ENCODE results near the gene THRB. TPM values are rescaled to one million over a fixed set of nuclear protein-coding genes. Genes with fewer than 3 reads are reported as not detected.
A peak's percentile ranks its signal among the peaks of the same experiment; 100 is the strongest.

THRB gene
- total RNA-seq, 2 donors from 2014 or later, result 1.2 TPM; not detected in 1

- H3K27ac Mint-ChIP-seq, result no peak overlapping the region
- H3K4me1 Mint-ChIP-seq, result no peaks in the 10 kb centered on the region
- ATAC-seq, result peak; percentile 70
- H3K36me3 Mint-ChIP-seq (ENCODE audit: low read depth), result no peaks in the 10 kb centered on the region
- H3K9me3 ChIP-seq (ENCODE audit: control insufficient read depth, low read length, poor library complexity, severe bottlenecking), result no peaks in the 10 kb centered on the region
- H3K4me3 Mint-ChIP-seq, result no peak overlapping the region
- peak in 1 of 3 donors; percentile 12 for DNase-seq
- H3K27me3 Mint-ChIP-seq, result peaks cover 28% of the 10 kb centered on the region
These were observed 256.5 kb downstream of the THRB start for GRCh38 chr3:24237971-24238706.

- no peak overlapping the region for H3K27ac Mint-ChIP-seq
- no peak for DNase-seq
- no peak overlapping the region for H3K4me3 Mint-ChIP-seq
- ATAC-seq, result no peak
- no peaks in the 10 kb centered on the region for H3K4me1 Mint-ChIP-seq
- H3K9me3 ChIP-seq (ENCODE audit: control insufficient read depth, low read length, poor library complexity, severe bottlenecking), result no peaks in the 10 kb centered on the region
- H3K27me3 Mint-ChIP-seq, result peaks cover 31% of the 10 kb centered on the region
- H3K36me3 Mint-ChIP-seq (ENCODE audit: low read depth), result no peaks in the 10 kb centered on the region
These were observed 259.5 kb downstream of the THRB start for GRCh38 chr3:24235121-24235520.

DNA sequence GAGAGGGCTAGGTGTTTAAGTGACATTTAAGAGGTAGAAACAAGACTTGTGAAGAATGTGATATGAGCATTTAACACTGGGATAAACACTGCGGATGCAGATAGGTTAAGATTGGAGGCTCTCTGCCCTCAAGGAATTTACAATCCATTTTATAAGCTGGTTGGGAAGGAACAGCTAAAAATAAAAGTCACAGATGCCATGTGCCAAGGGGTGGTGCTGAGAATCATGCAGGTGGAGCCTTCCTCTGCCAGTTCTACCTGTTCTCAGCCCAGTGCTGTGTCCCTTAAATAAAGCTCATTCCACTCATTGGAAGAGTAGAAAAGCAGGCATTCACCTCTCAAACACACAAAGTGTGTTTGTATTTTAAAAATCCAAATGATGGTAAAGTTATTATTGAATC, 261.9 kb downstream of the THRB start:
- H3K9me3 ChIP-seq (ENCODE audit: control insufficient read depth, low read length, poor library complexity, severe bottlenecking), result no peaks in the 10 kb centered on the region
- ATAC-seq, result no peak
- no peak overlapping the region for H3K4me3 Mint-ChIP-seq
- H3K4me1 Mint-ChIP-seq, result no peaks in the 10 kb centered on the region
- H3K27me3 Mint-ChIP-seq, result peaks cover 32% of the 10 kb centered on the region
- DNase-seq, result no peak
- no peak overlapping the region for H3K27ac Mint-ChIP-seq
- no peaks in the 10 kb centered on the region for H3K36me3 Mint-ChIP-seq (ENCODE audit: low read depth)

DNA sequence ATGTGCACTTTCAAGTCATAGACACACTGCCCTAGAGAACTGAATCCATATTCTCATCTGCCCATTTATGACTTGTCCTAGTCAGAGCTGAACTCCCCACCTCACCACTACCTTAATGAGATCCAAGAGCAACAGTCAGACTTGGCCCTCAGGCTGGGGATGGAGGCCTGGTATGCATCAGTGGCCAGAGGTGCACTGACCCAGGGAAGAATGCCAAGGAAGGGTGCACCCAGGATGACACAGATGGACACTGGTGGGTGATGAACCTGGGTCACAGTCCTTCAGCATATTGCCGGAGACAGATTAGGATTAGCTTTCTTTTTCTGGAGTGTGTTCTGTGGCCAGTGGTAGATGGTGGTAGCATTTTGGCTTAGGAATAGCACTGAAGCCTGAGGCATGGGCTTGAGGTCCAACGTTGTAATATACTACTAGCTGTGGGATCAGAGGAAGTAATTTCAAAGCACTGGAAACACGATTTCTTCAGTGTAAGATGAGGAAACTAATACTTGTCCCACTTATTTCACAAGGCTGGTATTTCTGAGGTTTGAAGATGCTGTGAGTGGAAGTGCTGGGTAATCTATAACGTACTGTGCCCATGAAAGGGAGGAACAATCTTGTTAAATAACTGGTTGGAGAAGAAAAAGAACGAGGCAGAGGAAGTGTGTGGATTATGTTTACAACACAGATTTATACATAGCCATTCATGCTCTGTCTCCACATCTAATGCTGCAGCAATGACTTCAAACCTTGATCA, 265.0 kb downstream of the THRB start:
- H3K27me3 Mint-ChIP-seq, result peaks cover 18% of the 10 kb centered on the region
- no peak for ATAC-seq
- H3K27ac Mint-ChIP-seq, result no peak overlapping the region

DNA sequence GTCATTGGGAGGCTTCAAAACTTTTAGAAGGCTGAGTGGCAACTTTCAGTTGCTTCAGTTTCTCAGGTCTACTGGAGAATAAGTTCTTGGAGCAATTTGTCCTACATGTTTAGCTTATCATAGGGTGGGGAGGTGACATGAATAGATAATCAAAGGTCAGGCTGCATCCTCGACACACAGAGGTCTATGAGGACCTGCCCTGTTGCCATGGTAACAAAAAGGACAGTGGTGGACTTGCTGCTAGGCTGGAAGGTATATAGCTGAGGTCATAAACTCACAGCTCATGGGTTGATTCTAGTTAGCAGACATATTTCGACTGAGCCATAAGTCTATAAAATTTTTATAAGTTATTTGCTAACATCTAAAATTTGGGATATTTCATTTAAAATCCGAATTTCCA, 267.0 kb downstream of the THRB start:
- H3K27me3 Mint-ChIP-seq, result peaks cover 7% of the 10 kb centered on the region
- no peak overlapping the region for H3K27ac Mint-ChIP-seq
- no peak for ATAC-seq
- no peak overlapping the region for H3K4me3 Mint-ChIP-seq
- no peaks in the 10 kb centered on the region for H3K4me1 Mint-ChIP-seq
- no peaks in the 10 kb centered on the region for H3K36me3 Mint-ChIP-seq (ENCODE audit: low read depth)
- no peak for DNase-seq
- H3K9me3 ChIP-seq (ENCODE audit: control insufficient read depth, low read length, poor library complexity, severe bottlenecking), result no peaks in the 10 kb centered on the region

More for the DNA sequence above, 265.0 kb downstream of the THRB start:
- Mint-ChIP-seq H3K4me3 (no peak overlapping the region), H3K36me3 (ENCODE audit: low read depth) (no peaks in the 10 kb centered on the region), H3K4me1 (no peaks in the 10 kb centered on the region)
- no peaks in the 10 kb centered on the region for H3K9me3 ChIP-seq (ENCODE audit: control insufficient read depth, low read length, poor library complexity, severe bottlenecking)
- DNase-seq, result no peak

DNA sequence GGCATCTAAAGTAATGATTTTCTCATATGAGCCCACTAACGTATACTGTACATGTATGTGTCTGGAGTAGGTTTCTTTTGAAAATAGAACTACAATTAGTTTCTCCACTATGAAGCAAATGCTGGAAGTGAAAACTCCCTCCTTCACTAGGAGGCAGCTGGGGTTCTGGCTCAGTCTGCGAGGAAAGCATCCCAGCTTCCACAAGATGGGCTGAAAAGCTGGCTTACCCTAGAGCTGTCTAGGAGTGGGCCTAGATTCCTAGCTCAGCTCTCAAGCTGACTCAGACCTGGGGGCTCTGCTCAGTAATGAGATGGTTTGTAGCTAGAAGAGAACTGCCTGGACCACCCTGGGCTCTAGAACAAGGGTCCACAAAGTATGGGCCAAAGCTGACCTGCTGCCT, 268.3 kb downstream of the THRB start:
- Mint-ChIP-seq H3K27me3 (peaks cover 20% of the 10 kb centered on the region), H3K36me3 (ENCODE audit: low read depth) (no peaks in the 10 kb centered on the region), H3K4me3 (no peak overlapping the region), H3K4me1 (no peaks in the 10 kb centered on the region), H3K27ac (no peak overlapping the region)
- ATAC-seq (no peak), DNase-seq (no peak)
- H3K9me3 ChIP-seq (ENCODE audit: control insufficient read depth, low read length, poor library complexity, severe bottlenecking), result no peaks in the 10 kb centered on the region

DNA sequence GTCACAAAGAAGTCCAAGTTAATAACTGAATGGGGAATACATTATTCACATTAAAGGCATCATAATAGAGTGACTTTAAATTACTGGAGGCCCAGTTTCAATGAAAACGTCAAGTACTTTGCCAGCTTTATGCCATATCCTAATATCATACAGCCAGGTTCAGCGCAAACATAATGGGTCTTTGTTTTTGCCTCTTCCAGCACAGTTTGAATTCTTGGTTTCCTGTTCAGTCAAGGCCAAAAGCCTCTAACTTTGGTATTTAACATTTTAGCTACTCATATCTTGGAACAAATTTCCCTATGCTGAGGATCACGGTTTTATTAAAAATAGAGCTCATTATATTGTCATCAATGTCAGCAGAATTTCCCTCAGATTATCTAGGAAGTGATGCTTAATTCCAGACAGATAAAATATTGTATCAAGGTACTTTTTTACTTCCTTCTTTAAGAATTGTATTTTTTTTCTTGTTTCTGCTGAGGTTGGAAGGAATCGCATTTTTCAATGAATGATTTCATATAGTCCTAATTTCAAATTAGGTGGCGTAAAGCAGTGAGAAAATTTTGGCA, 269.2 kb downstream of the THRB start:
- H3K9me3 ChIP-seq (ENCODE audit: control insufficient read depth, low read length, poor library complexity, severe bottlenecking), result no peaks in the 10 kb centered on the region
- Mint-ChIP-seq H3K4me3 (no peak overlapping the region), H3K4me1 (no peaks in the 10 kb centered on the region), H3K36me3 (ENCODE audit: low read depth) (no peaks in the 10 kb centered on the region), H3K27ac (no peak overlapping the region), H3K27me3 (peaks cover 27% of the 10 kb centered on the region)
- no peak for ATAC-seq
- DNase-seq, result no peak

DNA sequence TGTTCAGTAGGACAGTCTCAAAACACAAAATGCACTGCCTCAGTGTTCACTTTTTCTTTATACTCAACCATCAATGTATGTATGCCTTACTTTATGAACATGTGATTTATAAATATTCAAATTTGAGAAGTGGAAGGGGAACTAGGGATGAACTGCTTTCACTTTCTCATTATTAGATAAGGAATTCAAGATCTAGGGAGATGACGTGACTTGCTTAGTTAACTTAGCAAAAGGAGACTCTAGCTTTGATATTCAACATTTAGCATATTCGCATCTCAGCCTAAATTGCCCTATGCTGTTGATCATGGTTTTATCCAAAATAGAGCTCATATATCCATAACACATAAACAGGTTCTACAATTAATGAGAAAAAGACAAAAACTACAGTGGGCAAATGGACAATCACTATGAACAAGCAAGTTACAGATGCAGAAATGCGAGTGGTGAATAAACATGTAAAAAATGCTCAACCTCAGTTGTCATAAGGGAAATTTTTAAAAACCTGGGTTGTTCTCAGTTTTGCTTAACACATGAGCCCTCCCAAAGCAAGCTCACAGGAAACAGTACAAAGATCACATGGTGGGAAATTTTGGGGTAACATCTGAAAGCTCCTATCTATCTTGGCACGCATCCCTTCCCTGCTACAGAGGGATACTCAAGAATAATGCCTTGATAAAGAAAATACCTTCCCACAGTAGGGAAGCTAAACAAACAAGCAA, 269.8 kb downstream of the THRB start:
- DNase-seq (no peak), ATAC-seq (no peak)
- H3K9me3 ChIP-seq (ENCODE audit: control insufficient read depth, low read length, poor library complexity, severe bottlenecking), result no peaks in the 10 kb centered on the region
- H3K4me1 Mint-ChIP-seq, result no peaks in the 10 kb centered on the region
- no peaks in the 10 kb centered on the region for H3K36me3 Mint-ChIP-seq (ENCODE audit: low read depth)
- H3K27me3 Mint-ChIP-seq, result peaks cover 30% of the 10 kb centered on the region
- no peak overlapping the region for H3K4me3 Mint-ChIP-seq
- H3K27ac Mint-ChIP-seq, result no peak overlapping the region

DNA sequence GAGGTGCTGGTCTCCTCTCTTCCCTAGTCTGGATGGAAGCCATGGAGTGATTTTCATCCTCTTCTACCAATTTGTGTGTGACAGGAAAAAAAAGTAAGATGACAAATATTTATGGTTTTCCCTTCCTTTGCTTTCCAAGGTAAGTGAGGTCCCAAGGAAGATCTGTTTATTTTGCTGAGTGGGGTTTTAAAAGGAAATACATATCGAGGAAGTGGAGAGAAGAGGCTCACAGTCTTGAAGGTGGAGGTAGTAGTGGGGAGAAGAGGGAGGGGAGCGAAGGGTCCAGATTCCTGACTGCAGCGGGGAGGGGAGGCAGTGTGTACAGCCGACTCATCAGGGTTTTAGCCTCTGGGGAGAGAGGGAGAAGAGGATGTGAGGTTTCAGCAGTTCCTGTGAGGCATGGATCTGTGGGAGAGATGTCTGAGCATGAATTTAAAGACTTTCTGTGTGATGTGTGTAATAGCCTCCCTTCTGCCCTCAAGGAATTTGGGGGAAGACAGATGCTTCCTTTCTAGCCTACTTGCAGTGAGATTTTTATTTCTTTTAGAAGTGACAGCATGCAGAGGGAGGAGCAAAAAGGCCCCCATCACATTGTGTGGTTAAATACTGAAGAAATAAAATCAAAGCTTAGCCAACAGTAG, 272.4 kb downstream of the THRB start:
- Mint-ChIP-seq H3K27ac (no peak overlapping the region), H3K4me1 (no peaks in the 10 kb centered on the region), H3K36me3 (ENCODE audit: low read depth) (no peaks in the 10 kb centered on the region), H3K4me3 (no peak overlapping the region), H3K27me3 (peaks cover 31% of the 10 kb centered on the region)
- ATAC-seq (no peak), DNase-seq (no peak)
- H3K9me3 ChIP-seq (ENCODE audit: control insufficient read depth, low read length, poor library complexity, severe bottlenecking), result no peaks in the 10 kb centered on the region

DNA sequence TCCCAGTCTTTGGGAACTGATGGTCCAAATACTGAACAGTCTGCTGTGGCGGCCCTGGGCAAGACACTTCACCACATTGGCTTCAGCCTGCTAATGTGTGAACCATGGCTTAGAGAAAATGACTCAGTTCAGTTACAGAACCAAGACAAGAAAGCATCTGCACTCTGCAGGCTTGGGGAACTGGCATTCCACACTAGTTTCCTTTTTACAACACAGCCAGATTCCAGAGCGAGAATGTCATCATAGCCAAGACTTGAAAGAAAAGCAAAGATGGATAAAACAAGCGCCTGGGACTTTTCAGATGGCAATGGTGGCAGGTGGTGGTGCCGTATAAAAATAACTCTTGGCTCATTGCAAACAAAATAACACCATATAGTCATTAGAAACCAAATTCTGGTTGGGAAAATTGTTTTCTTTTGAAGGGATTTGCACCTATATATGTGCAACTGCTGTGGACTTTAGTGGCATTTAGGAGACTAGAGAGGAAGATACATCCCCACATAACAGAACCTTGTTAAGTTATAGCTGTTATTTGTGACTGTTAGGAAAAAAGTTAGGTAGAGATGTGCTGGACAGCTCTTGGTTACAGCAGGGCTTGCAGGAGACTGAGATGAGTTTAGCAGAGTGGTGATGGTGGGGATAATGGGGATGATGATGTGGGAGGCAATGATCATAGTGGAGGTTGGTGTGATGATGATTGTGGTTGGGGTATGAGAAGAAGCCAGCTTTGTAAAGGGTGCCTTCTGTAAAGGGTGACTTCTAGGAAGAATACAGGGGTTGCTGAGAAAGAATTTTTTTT, 273.6 kb downstream of the THRB start:
- Mint-ChIP-seq H3K27me3 (peaks cover 31% of the 10 kb centered on the region), H3K4me1 (no peaks in the 10 kb centered on the region), H3K36me3 (ENCODE audit: low read depth) (no peaks in the 10 kb centered on the region), H3K4me3 (no peak overlapping the region), H3K27ac (no peak overlapping the region)
- no peak for ATAC-seq
- DNase-seq, result no peak
- no peaks in the 10 kb centered on the region for H3K9me3 ChIP-seq (ENCODE audit: control insufficient read depth, low read length, poor library complexity, severe bottlenecking)

DNA sequence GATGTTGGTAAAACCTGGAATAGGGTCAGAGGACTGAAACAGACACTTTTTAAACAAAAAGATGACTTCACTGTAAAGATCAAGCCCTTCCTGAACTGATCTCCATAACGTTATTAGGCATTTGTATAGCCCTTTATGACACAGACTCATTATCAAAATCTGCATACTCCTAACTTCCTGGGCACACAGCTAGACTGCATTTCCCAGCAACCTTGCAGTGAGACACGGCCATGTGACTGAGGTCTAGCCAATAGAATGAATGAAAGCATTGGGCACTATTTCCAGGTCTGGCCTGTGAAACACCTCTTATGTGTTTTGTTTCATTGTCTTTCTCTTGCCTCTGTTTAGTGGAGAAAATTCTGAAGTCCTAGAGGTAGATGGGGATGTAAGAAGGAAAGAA, 279.1 kb downstream of the THRB start:
- H3K4me1 Mint-ChIP-seq, result no peaks in the 10 kb centered on the region
- ATAC-seq (no peak), DNase-seq (no peak)
- H3K27me3 Mint-ChIP-seq, result peaks cover 17% of the 10 kb centered on the region
- H3K9me3 ChIP-seq (ENCODE audit: control insufficient read depth, low read length, poor library complexity, severe bottlenecking), result no peaks in the 10 kb centered on the region
- H3K27ac Mint-ChIP-seq, result no peak overlapping the region
- no peaks in the 10 kb centered on the region for H3K36me3 Mint-ChIP-seq (ENCODE audit: low read depth)
- H3K4me3 Mint-ChIP-seq, result no peak overlapping the region

GRCh38 chr3:24211381-24211780, 283.3 kb downstream of the THRB start:
- H3K9me3 ChIP-seq (ENCODE audit: control insufficient read depth, low read length, poor library complexity, severe bottlenecking), result no peaks in the 10 kb centered on the region
- Mint-ChIP-seq H3K27me3 (peaks cover 5% of the 10 kb centered on the region), H3K4me3 (no peak overlapping the region), H3K4me1 (no peaks in the 10 kb centered on the region), H3K27ac (no peak overlapping the region), H3K36me3 (ENCODE audit: low read depth) (no peaks in the 10 kb centered on the region)
- ATAC-seq (no peak), DNase-seq (no peak)

Measured in T-helper 17 cell (primary cell).